ENCODE results near the gene MACROD2. TPM values are rescaled to one million over a fixed set of nuclear protein-coding genes. Genes with fewer than 3 reads are reported as not detected.

MACROD2 gene
- total and polyA plus RNA-seq, 4 donors: 0.66 to 10.5 (median 3.3) TPM

DNA sequence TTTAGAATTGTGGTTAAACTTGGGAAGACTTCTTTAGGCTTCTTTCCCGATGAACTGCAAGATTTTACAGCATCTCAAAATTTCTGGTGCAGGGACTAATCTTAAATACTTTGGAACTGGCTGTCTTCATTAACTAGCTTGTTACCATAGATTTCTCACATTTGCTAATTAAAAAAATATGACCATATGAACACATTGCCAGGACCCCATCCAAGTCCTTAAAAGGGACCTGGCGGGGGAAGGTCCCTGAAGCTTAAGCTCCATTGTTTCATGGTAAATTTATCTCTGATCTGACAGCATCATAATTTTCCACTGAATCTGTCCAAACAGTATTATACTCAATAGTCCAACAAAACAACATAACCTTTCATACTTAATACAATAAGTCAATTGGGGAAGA lies 859.9 kb downstream of the MACROD2 start:
- Histone ChIP-seq H3K4me1 (ENCODE audit: control insufficient read depth in 4 of 4, insufficient read depth in 4 of 4, low read length in 3 of 4) (no peaks in the 10 kb centered on the region), H3K9me3 (ENCODE audit: control insufficient read depth in 4 of 4, low read length in 3 of 4) (no peaks in the 10 kb centered on the region), H3K27ac (ENCODE audit: low read depth in 1 of 2, low read length in 2 of 2) (no peak overlapping the region), H3K4me3 (ENCODE audit: low read depth in 1 of 3, low read length in 3 of 3) (no peak overlapping the region), H3K27me3 (ENCODE audit: control insufficient read depth in 4 of 4, insufficient read depth in 4 of 4, low read length in 3 of 4) (no peaks in the 10 kb centered on the region), H3K9ac (ENCODE audit: low read depth in 1 of 2, low read length in 2 of 2) (no peak overlapping the region), H3K36me3 (ENCODE audit: control insufficient read depth in 4 of 4, insufficient read depth in 3 of 4, low read depth in 1 of 4, low read length in 3 of 4) (no peaks in the 10 kb centered on the region)
- DNase-seq (ENCODE audit: low spot score): no peak
- 96% methylated on average over 2 of the region's 2 CpGs for WGBS
- TF ChIP-seq, protein P1, sequence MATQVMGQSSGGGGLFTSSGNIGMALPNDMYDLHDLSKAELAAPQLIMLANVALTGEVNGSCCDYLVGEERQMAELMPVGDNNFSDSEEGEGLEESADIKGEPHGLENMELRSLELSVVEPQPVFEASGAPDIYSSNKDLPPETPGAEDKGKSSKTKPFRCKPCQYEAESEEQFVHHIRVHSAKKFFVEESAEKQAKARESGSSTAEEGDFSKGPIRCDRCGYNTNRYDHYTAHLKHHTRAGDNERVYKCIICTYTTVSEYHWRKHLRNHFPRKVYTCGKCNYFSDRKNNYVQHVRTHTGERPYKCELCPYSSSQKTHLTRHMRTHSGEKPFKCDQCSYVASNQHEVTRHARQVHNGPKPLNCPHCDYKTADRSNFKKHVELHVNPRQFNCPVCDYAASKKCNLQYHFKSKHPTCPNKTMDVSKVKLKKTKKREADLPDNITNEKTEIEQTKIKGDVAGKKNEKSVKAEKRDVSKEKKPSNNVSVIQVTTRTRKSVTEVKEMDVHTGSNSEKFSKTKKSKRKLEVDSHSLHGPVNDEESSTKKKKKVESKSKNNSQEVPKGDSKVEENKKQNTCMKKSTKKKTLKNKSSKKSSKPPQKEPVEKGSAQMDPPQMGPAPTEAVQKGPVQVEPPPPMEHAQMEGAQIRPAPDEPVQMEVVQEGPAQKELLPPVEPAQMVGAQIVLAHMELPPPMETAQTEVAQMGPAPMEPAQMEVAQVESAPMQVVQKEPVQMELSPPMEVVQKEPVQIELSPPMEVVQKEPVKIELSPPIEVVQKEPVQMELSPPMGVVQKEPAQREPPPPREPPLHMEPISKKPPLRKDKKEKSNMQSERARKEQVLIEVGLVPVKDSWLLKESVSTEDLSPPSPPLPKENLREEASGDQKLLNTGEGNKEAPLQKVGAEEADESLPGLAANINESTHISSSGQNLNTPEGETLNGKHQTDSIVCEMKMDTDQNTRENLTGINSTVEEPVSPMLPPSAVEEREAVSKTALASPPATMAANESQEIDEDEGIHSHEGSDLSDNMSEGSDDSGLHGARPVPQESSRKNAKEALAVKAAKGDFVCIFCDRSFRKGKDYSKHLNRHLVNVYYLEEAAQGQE (IDR thresholded peaks at IDR 0.05): no peak
- TF ChIP-seq YY1 (IDR thresholded peaks at IDR 0.05): no peak
- TF ChIP-seq RXRA (IDR thresholded peaks at IDR 0.05): no peak
- no peak for TF ChIP-seq HNF4A (conservative IDR thresholded peaks at IDR 0.05)
- TF ChIP-seq NR2F2 (IDR thresholded peaks at IDR 0.05): no peak
- TF ChIP-seq SP1 (IDR thresholded peaks at IDR 0.05): no peak
- no peak for TF ChIP-seq FOXA2 (IDR thresholded peaks at IDR 0.05)

DNA sequence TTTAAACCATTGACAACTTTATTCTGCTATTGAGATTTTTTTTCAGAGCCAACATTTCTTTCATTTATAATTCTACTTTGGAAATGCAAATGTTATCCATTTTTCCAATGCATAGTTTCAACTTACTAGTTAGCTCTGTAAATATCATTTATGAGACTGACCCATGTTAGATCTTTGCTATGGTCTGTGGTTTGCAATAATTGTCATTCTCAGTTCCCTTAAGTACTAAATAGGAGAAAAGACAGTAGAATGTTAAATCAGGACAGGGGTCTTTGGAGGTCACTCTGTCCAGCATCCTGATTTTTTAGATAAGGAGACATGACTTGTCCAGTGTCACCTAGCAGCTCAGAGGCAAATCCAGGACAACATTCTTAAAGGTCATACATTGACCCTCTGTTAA lies 864.3 kb downstream of the MACROD2 start:
- no peak for DNase-seq (ENCODE audit: low spot score)
- Histone ChIP-seq H3K9me3 (ENCODE audit: control insufficient read depth in 4 of 4, low read length in 3 of 4) (no peaks in the 10 kb centered on the region), H3K9ac (ENCODE audit: low read depth in 1 of 2, low read length in 2 of 2) (no peak overlapping the region), H3K4me1 (ENCODE audit: control insufficient read depth in 4 of 4, insufficient read depth in 4 of 4, low read length in 3 of 4) (no peaks in the 10 kb centered on the region), H3K27me3 (ENCODE audit: control insufficient read depth in 4 of 4, insufficient read depth in 4 of 4, low read length in 3 of 4) (no peaks in the 10 kb centered on the region), H3K4me3 (ENCODE audit: low read depth in 1 of 3, low read length in 3 of 3) (no peak overlapping the region), H3K36me3 (ENCODE audit: control insufficient read depth in 4 of 4, insufficient read depth in 3 of 4, low read depth in 1 of 4, low read length in 3 of 4) (no peaks in the 10 kb centered on the region), H3K27ac (ENCODE audit: low read depth in 1 of 2, low read length in 2 of 2) (no peak overlapping the region)
- no peak for TF ChIP-seq RXRA (IDR thresholded peaks at IDR 0.05)
- no peak for TF ChIP-seq EGR1 (IDR thresholded peaks at IDR 0.05; ENCODE audit: low read depth in 2 of 2)
- no peak for TF ChIP-seq JUND (IDR thresholded peaks at IDR 0.05)
- no peak for TF ChIP-seq YY1 (IDR thresholded peaks at IDR 0.05)
- TF ChIP-seq, protein P2, sequence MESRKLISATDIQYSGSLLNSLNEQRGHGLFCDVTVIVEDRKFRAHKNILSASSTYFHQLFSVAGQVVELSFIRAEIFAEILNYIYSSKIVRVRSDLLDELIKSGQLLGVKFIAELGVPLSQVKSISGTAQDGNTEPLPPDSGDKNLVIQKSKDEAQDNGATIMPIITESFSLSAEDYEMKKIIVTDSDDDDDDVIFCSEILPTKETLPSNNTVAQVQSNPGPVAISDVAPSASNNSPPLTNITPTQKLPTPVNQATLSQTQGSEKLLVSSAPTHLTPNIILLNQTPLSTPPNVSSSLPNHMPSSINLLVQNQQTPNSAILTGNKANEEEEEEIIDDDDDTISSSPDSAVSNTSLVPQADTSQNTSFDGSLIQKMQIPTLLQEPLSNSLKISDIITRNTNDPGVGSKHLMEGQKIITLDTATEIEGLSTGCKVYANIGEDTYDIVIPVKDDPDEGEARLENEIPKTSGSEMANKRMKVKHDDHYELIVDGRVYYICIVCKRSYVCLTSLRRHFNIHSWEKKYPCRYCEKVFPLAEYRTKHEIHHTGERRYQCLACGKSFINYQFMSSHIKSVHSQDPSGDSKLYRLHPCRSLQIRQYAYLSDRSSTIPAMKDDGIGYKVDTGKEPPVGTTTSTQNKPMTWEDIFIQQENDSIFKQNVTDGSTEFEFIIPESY (IDR thresholded peaks at IDR 0.05): no peak
- TF ChIP-seq, protein P3, sequence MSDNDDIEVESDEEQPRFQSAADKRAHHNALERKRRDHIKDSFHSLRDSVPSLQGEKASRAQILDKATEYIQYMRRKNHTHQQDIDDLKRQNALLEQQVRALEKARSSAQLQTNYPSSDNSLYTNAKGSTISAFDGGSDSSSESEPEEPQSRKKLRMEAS (IDR thresholded peaks at IDR 0.05): no peak
- TF ChIP-seq, protein P4, sequence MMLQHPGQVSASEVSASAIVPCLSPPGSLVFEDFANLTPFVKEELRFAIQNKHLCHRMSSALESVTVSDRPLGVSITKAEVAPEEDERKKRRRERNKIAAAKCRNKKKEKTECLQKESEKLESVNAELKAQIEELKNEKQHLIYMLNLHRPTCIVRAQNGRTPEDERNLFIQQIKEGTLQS (IDR thresholded peaks at IDR 0.05): no peak
- TF ChIP-seq FOXA2 (IDR thresholded peaks at IDR 0.05): no peak

DNA sequence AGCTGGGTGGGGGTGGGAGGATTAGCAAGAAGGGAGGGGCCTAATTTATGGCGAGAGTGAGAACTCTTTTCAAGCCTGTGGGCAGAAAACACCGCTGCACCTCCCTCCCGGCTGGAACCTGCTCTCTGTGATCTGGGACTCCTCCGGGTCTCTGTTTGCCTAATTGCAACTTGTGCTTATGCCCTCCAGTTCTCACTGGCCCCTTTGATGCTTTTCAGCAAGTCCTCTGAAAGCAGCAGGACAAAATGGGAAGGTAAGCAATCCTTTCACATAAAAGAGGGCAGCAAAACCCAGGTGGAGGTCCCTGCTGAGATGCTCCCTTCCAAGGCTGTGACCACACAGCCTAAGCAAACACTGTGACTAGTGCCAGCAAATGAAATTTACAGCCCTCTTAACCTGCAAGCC lies 865.1 kb downstream of the MACROD2 start:
- Histone ChIP-seq H3K36me3 (ENCODE audit: control insufficient read depth in 4 of 4, insufficient read depth in 3 of 4, low read depth in 1 of 4, low read length in 3 of 4) (no peaks in the 10 kb centered on the region), H3K27me3 (ENCODE audit: control insufficient read depth in 4 of 4, insufficient read depth in 4 of 4, low read length in 3 of 4) (no peaks in the 10 kb centered on the region), H3K4me3 (ENCODE audit: low read depth in 1 of 3, low read length in 3 of 3) (no peak overlapping the region), H3K4me1 (ENCODE audit: control insufficient read depth in 4 of 4, insufficient read depth in 4 of 4, low read length in 3 of 4) (no peaks in the 10 kb centered on the region), H3K9me3 (ENCODE audit: control insufficient read depth in 4 of 4, low read length in 3 of 4) (no peaks in the 10 kb centered on the region), H3K9ac (ENCODE audit: low read depth in 1 of 2, low read length in 2 of 2) (no peak overlapping the region), H3K27ac (ENCODE audit: low read depth in 1 of 2, low read length in 2 of 2) (no peak overlapping the region)
- DNase-seq (ENCODE audit: low spot score): no peak
- no peak for TF ChIP-seq TAF1 (conservative IDR thresholded peaks at IDR 0.05)
- 20% methylated on average over 4 of the region's 4 CpGs for WGBS

Data from liver (tissue), 9 donors.